CD4-positive, alpha-beta T cell treated with Interleukin-4 for 4 hours (primary cell): Measurements from ENCODE around the gene BRD2.
A peak's percentile ranks its signal among the peaks of the same experiment; 100 is the strongest.
"Not testable (repeated sequence)": the region's sequence is repeated elsewhere in the genome, so short reads cannot be mapped to it uniquely, and the experiment has no call there.

Experiments
- DNase-seq: peaks from one replicate; pipeline ENCODE4 v3.0.0-alpha.2; 2020

The BRD2 gene

GRCh38 chr6:32968093-32968866 is at the start of gene BRD2:
Gene BRD2 (plus strand): TSS chr6:32968594. CDS start chr6:32972899, 4,305 bp downstream.
- DNase-seq = peak; percentile 96

DNA sequence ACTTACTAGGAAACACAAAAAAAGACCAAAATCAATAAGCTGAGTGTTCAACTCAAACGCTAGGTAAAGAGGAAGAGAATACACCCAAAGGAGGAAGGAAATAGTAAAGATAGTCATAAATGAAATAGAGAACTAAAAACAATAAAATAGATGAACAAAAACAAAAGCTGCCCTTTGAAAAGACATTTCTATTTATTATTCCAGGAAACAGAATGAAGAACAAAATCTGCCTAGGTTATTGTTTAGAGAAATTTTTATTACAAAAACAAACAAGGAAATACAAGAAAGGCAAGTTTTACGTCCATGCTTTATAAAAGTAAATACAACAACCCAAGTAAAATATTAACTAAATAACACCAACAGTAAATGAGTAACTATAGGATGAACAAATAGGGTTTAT is 47.7 kb upstream of the BRD2 start:
- DNase-seq = no peak

DNA sequence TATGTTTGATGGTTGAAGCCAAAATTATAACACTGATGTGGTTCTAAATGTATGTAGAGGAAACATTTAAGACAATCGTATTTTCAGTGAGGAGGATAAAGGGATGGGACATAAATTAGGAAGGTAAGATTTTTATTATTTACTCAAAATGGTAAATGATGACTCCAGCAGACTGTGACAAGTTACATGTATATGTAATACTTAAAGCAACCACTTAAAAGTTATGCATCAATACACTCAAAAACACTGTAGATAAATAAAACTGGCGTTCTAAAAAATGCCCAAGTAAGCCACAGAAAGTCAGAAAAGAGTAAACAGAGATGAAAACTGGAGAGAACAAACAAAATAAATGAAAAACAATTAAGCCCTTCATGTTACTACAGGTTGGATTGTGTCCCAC is 46.3 kb upstream of the BRD2 start:
- DNase-seq = no peak

DNA sequence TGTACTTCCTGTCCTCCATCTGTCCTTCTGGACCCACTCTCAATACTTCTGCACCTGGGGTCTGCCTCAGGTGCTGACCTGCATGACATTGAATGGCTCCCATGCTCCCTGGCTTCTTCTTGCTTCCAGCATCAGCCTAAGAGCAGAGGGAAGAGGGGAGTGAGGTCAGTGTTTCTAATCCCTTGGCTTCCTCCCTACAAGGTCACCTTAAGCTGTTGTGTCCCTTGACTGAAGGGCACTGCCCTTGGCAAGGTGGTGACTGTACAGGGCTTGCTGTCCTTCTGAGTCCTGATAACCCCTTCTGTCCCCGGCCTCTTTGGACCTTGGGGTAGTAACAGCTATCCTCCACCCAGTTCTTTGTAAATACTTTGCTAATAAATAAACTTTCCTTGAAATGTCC is 37.2 kb upstream of the BRD2 start:
- no peak for DNase-seq

GRCh38 chr6:32932132-32932868 is 36.1 kb upstream of the BRD2 start:
- DNase-seq = no peak

- peak; percentile 74 for DNase-seq
These were observed 34.7 kb upstream of the BRD2 start for GRCh38 chr6:32933661-32934085.

- DNase-seq = no peak
These were observed 32.7 kb upstream of the BRD2 start for GRCh38 chr6:32935551-32936238.

DNA sequence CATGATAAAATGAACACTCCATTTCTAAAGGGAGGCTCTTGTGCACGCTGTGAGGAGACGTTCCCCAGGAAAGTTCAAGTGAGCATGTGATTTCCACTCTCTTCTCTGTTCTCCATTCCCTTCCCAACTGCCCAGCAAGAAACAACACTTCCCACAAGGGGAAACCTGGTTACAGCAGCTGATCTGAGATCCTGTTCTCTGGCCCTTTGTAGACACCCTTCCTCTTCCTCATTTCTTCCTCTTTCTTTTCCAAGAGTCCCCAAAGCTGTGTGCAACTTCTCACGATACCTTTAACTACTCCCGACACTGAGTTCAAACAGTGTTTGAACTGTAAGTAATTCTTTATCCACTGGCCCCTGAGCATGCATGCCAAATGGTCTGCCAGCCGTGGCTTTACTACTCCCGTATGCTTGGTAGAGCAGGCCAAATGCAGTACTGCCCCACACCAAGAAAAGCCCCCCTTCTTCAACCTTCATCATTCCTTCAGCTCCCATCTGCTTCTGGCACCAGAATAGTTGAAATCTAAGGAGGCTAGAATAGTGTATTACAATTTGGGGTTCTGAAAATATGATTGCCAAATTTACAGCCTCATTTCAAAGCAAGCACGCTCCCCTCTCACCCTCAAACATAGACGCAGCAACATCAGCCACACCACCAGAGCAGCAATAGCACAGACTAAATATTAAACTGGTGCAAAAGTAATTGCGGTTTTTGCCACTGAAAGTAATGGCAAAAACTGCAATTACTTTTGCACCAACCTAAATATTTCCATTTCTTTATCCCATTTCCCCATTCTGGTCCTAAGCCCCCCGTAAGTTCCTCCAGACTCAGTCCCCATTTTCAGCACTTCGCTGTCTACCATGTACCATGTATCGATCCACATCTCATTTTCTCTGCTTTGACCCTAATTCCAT is 31.9 kb upstream of the BRD2 start:
- no peak for DNase-seq

GRCh38 chr6:32937230-32937633 is 31.2 kb upstream of the BRD2 start:
- no peak for DNase-seq

- DNase-seq = no peak
These were observed 29.9 kb upstream of the BRD2 start for GRCh38 chr6:32938494-32938893.

DNA sequence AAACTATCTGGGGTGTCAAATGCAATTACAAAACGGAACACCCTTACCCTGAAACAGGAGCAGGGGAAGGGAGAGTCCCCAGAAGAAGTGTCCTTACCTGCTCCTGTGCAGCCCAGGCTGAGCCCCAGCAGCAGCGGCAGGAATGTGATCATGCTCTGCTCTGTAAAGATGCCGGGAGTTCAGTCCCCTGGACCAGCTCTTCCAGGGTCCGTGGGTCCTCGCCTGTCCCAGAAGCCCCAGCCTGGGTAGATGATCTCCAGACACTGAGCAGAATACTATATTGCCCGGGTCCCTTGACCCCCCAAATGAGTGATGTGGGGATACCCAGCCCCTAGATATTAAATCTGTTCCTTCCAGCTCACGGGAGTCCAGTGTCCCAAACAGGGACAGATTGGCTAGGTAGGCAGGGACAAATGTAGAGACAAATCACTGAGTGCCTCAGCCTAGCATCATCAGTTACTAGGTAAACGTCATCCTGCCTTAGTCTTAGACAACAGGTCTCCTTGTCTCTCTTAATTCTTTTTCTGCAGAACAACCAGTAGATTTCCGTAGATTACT is 27.7 kb upstream of the BRD2 start, which contains the start of gene HLA-DMB:
HLA-DMB (minus strand) TSS at position 373 of the 558 bp plus-strand sequence; CDS start at position 152, 221 bp downstream.
- DNase-seq = peak; percentile 79

DNA sequence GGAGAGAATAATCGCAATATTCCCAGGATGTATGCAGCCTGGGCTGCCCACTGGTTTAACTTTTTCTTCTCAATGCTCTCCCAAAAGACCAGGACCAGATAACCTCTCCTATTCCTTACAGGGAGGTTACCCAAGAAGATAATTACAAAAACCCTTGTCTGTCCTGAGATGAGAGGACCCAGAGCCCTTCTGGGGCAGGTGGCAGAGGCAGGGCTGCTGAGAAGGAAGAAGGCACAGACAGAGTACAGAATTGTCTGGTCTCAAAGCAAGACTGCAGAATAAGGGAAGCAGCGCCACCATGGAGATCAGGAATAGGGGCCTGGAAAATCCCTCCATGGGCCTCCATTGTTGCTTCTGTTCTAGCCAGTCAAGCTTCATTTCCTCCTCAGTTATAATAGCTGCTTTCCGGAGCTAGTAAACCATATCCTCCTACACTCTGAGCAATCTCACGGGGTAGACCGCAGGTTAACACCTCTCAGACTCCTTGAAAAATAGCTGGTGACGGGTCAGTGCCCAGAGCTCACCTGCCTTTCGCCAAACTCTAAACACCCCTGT is 27.1 kb upstream of the BRD2 start:
- peak; percentile 72 for DNase-seq

DNA sequence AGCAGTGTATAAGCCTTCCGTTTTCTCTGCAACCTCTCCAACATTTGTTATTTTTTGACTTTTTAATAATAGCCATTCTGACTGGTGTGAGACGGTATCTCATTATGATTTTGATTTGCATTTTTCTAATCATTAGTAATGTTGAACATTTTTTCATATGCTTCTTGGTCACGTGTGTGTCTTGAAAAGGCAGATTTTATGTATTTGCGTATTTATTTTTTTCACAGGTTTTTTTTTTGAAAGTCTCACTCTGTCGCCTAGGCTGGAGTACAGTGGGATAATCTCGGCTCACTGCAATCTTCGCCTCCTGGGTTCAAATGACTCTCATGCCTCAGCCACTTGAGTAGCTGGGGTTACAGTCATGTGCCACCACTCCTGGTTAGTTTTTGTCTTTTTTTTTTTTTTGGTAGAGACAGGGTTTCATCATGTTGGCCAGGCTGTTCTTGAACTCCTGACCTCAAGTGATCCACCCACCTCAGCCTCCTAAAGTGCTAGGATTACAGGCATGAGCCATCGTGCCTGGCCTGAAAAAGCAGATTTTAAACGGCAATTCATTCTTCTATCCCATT is 25.8 kb upstream of the BRD2 start:
- not testable (repeated sequence) for DNase-seq

DNA sequence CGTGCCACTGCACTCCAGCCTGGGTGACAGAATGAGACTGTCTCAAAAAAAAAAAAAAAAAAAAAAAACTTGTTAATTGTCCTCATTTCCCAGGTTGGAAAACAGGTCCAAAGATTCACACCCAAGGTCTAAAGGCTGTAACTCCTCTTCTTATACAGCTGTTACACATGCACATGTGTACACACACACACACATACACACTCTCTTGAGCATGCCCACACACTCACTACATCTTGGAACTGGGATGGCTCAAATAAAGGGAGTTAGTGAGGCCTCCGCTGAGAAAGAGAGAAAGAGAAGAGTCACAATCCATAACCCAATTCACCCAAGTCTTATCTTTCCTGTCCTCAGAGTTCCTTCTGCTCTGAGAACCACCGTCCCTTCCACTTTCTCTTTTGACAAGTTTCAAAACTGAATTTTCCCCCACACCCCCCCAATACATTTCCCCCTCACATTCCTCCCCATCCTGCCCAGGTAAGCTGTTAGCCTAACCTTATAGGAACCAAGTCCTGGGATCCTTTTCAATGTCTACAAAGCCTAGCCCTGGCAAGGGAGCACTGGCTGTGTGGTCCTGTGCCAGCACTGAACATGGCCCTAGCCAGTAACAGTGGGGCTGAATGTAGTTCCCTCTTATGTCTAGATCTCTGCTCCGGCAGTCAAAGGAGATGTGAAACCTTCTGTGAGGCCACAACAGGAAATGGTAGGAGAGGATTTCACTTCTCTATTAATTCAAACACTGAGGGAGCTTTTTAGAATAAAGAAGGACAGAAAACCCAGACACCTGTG is 24.3 kb upstream of the BRD2 start:
- peak; percentile 59 for DNase-seq

DNA sequence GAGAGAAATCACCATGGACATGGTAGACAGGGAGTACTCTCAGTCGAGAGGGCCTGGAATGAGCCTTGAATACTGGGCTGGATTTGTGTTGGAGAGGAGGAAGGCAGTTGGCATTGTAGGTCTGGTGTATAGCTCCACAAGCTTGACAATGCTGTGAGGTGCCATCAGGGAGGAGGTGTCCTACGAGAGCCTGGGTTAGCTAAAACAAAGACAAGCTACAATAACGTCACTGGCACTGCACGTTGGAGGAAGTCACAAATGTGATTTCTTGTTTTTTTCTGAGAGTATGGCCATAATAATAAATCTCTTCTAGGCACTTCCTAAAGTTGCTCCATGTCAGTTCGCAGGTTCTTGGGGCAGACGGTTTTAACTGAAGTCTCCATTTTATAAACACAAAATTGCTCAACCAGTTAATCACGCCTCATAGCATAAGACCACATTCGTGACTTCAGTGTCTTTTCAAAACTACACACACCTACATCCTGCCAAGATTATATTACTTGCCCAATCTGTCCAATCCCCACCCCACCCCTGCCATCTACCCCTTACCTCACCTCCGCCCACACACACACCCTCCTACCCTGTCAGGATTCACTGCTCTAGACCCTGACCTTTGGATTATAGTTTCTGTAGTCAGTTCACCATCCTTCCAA is 23.2 kb upstream of the BRD2 start:
- peak; percentile 22 for DNase-seq

GRCh38 chr6:32945953-32946352 is 22.4 kb upstream of the BRD2 start:
- no peak for DNase-seq

- no peak for DNase-seq
These were observed 21.5 kb upstream of the BRD2 start for GRCh38 chr6:32946893-32947292.

- DNase-seq = peak; percentile 54
These were observed 20.6 kb upstream of the BRD2 start for GRCh38 chr6:32947552-32948465.

DNA sequence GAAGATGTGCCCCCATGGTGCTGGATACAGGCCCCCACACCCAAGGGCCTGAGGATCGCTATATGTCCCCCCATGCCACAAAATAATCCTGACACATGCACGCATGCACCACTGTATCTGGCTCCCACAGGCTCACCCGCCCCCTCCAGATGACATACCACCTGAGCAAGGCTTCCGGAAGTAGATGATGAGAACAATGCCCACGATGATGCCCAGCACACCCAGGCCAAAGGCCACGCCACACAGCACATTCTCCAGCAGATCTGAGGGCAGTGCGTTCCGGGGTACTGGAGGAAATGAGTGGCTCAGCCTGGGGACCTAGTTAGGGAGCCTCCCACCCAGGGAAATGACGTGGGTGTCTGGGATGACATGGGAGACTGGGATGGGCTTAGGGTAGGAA is 19.3 kb upstream of the BRD2 start:
- no peak for DNase-seq
